Chondrocyte (in vitro differentiated cells): ENCODE data around the gene P2RY6. TPM values are rescaled to one million over a fixed set of nuclear protein-coding genes. Genes with fewer than 3 reads are reported as not detected.
A peak's percentile ranks its signal among the peaks of the same experiment; 100 is the strongest.

Source experiments
- DNase-seq: peaks from one replicate; pipeline ENCODE4 v3.0.0; 2021; ENCODE audit warnings: mixed read lengths, low spot score
- H3K27ac Mint-ChIP-seq: one replicate; pipeline ENCODE4 v1.8.0; 2021; ENCODE audit warnings: mild to moderate bottlenecking, moderate library complexity, mixed read lengths; ENCODE audit not compliant: unreplicated experiment
- H3K27me3 Mint-ChIP-seq: 2 replicates; pipeline ENCODE4 v1.8.0; 2021; ENCODE audit warnings: low read depth, mixed read lengths
- H3K36me3 Mint-ChIP-seq: 2 replicates; pipeline ENCODE4 v1.8.0; 2021; ENCODE audit warnings: low read depth, mixed read lengths
- H3K4me1 Mint-ChIP-seq: 2 replicates; pipeline ENCODE4 v1.8.0; 2021; ENCODE audit warnings: low read depth, mild to moderate bottlenecking, mixed read lengths
- H3K4me3 Mint-ChIP-seq: one replicate; pipeline ENCODE4 v1.8.0; 2021; ENCODE audit warnings: mild to moderate bottlenecking, moderate library complexity, mixed read lengths; ENCODE audit not compliant: unreplicated experiment
- H3K9me3 Mint-ChIP-seq: 2 replicates; pipeline ENCODE4 v1.8.0; 2021; ENCODE audit warnings: low read depth, mixed read lengths
- CTCF ChIP-seq: fragments of 200-600 bp; sonication (generic); IDR thresholded peaks from 2 replicates; pipeline ENCODE4 v1.5.0; 2021; ENCODE audit warnings: antibody characterized with exemption, mild to moderate bottlenecking, moderate library complexity
- total RNA-seq: library from RNA; stranded (reverse); gene quantifications from 3 replicates; pipeline ENCODE4 v1.2.1, GENCODE V29; 2021

The P2RY6 gene
- total RNA-seq, 1 donor from 2014 or later, result 0.20 TPM

DNA sequence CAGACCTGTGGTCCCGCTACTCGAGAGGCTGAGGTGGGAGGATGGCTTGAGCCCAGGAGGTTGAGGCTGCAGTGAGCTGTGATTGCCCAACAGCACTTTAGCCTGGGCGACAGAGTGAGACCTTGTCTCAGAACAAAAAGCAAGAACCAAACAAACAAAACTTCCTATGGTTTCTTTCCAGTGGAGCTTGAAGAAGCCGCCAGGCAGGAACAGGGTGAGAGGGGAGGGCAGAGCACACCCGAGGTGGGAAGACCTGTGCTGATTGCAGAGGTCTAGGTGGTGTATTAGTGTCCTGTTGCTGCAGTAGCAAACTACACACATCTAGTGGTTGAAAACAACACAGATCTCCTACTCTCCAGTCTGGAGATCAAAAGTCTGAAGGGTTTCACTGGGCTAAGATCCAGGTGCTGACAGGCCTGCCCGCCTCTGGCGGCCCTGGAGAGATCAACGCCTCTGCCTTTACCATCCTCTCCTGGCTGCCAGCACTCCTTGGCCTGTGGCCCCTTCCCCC, 46.4 kb downstream of the P2RY6 start:
- Mint-ChIP-seq H3K4me1 (peaks cover 94% of the 10 kb centered on the region), H3K9me3 (no peaks in the 10 kb centered on the region)
- DNase-seq, result no peak

DNA sequence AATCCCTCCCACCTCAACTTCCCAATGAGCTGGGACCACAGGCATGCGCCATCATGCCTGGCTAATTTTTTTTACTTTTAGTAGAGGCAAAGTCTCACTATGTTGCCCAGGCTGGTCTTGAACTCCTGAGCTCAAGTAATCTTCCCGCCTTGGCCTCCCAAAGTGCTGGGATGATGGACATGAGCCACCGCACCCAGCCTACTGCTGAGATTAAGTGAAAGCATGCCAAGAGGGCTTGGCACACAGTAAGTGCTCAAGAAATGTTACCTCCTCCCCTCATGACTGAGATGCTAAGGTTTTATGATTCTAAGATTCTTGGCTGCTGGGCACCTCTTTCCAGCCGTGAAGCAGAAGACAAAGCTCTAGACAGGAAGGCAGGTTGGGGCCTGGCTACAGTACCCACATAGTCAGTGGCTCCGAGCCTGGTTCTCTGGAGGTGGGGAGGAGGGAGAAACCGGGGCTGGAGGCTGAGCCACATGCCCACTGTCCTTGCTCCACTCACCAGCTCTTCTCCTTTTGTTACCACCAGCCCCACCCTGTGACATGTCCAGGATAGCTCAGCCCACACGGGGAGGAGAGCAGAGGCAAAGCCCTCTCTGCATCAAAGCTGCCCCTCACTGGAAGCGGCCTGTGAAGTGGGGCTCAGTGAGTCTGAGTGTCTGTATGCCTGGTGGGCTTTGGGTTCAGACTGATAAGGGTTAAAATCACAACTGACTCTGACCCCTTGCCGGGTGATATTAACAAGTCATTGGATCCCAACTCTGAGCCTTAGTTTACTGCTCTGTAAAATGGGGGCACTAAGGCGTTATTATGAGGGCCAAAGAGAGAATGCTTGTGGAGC, 48.8 kb downstream of the P2RY6 start:
- no peak for DNase-seq
- no peaks in the 10 kb centered on the region for H3K27me3 Mint-ChIP-seq
- peaks cover 95% of the 10 kb centered on the region for H3K4me1 Mint-ChIP-seq
- TF ChIP-seq CTCF, result no peak
- peak overlapping the region; percentile 99 for H3K27ac Mint-ChIP-seq
- peaks cover 9% of the 10 kb centered on the region for H3K36me3 Mint-ChIP-seq
- no peaks in the 10 kb centered on the region for H3K9me3 Mint-ChIP-seq
- H3K4me3 Mint-ChIP-seq, result no peak overlapping the region

More for the DNA sequence above, 46.4 kb downstream of the P2RY6 start:
- no peak for TF ChIP-seq CTCF
- Mint-ChIP-seq H3K4me3 (no peak overlapping the region), H3K36me3 (peaks cover 9% of the 10 kb centered on the region), H3K27ac (peak overlapping the region; percentile 59), H3K27me3 (no peaks in the 10 kb centered on the region)

DNA sequence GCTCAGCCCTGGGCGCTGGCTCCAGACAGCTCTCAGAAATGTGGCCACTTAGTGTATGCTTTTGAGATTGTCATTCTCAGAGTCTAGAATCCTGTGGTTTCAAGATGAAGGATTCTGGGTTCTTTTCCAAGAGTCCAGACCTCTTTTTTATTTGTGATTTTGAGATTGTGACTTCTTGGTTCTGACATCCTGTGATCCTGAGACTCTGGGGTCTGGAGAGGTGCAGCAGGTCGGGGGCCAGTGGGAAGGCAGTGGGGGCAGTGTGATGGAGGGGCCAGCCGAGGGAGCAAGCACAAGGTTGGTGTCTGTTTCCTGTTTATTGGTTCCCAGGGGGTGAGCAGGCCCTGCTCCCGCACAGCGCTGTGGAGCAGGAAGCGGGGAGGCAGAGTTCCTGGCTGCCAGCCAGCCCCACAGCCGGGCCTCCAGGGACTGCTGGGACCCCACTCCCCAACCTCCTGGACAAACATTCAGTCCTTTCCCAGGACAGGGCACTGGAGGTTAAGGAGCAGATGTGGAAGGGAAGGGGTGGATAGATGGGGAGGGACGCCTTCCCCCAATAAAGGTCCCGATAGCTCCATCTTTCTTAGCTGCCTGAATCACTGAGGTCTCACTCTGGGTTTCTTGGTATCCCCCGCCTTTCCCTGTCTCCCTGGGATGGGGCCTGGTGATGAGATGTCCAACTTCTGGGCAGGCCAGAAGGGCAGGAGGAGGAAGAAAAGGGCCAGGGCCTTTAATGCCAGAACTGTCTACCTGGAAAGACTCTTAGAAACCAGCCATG, 49.7 kb downstream of the P2RY6 start:
- H3K27ac Mint-ChIP-seq, result peak overlapping the region; percentile 99
- DNase-seq, result no peak
- H3K4me1 Mint-ChIP-seq, result peaks cover 94% of the 10 kb centered on the region
- no peaks in the 10 kb centered on the region for H3K9me3 Mint-ChIP-seq
- peaks cover 8% of the 10 kb centered on the region for H3K36me3 Mint-ChIP-seq
- no peaks in the 10 kb centered on the region for H3K27me3 Mint-ChIP-seq
- TF ChIP-seq CTCF, result no peak
- H3K4me3 Mint-ChIP-seq, result peak overlapping the region; percentile 41

GRCh38 chr11:73322382-73323306, 50.5 kb downstream of the P2RY6 start:
- Mint-ChIP-seq H3K27ac (peak overlapping the region; percentile 99), H3K4me1 (peaks cover 94% of the 10 kb centered on the region), H3K27me3 (no peaks in the 10 kb centered on the region), H3K36me3 (peaks cover 8% of the 10 kb centered on the region), H3K4me3 (no peak overlapping the region), H3K9me3 (no peaks in the 10 kb centered on the region)
- no peak for TF ChIP-seq CTCF
- DNase-seq, result no peak
